Glomerular visceral epithelial cell (primary cell): ENCODE results near the gene SIM2.

Source experiments
- DNase-seq: peaks from one replicate; pipeline ENCODE4 v3.0.0-alpha.2; 2016; ENCODE audit errors: extremely low spot score

SIM2 gene

DNA sequence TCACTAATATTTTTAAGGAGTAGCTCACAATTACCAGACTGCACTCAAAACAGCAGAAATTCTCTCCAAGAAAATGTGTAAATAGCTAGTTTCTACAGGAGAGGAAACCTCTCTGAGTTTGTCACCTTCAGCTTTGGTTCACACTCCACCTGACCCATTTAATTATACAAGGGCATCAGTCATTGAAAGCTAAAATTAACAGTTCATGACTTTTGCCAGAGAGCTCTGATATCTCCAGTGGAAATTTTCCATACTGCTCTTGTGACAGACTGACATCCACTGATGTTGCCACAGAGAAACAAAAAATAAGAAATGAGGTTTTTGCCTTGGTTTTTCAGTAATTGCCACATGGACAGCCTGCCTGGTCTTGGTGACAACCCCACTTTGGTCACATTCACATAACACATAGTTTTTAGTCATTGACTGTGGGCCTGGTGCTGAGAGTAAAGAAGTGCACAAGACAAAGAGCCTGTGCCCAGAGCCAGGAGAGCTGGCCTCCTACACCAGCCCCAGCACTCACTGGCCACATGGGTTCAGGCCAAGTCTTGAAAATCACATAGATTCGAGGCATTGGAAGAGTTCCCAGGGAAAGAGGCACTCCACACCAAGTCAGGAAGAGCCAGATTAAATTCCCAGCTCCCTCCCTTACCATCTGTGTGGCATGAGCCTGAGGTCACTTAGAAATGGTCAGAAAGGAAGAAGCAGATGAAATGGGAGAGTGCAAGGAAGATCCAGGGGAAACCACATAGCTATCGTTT is 13.8 kb upstream of the SIM2 start:
- DNase-seq: no peak

DNA sequence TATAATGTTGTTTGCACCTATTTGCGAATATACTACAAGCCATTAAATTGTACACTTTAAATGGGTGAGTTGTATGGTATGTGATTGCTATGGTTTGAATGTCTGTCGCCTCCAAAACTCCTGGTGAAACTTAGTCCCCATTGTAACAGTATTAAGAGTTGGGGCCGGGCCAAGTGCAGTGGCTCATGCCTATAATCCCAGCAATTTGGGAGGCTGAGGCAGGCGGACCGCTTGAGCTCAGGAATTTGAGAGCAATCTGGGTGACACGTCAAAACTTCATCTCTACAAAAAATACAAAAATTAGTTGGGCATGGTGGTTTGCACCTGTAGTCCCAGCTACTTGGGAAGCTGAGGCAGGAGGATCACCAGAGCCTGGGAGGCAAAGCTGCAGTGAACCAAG is 12.0 kb upstream of the SIM2 start:
- DNase-seq: no peak

DNA sequence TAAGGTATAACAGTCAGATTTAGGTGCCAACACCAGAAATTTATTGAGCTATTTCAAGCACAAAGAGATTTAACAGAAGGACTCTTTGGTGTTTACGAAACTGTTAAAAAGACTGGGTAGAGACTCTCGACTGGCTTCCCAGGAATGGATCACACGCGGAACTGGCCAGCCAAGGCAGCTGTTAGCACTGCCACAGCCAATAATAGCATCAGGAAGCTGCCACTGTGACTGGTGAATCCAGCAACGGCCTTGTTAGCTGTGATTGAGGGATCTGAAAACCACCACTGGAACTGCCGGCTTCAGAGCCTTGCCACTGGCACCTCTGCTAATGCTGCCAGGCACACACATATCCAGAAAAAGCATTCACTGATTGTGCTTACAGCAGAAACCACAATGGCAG is 10.6 kb upstream of the SIM2 start:
- DNase-seq: no peak

DNA sequence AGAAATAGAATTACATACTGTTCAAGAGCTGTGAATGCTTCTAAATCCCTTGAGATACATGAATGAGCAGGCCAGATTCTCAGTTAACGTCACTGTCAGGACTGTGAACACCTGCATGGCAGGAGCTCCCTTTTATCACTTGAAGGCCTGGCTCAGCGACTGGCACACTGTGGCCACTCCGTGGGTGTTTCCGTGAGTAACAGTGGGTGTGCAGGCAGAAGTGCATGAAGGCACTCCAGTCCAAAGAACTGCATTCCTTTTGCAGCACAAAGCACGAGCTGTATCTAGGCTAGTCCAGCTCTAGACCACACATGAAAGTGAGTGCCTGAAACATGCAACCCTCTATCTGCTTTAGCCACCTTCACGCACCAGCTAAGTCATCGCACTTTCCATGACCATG is 9.6 kb upstream of the SIM2 start:
- no peak for DNase-seq

DNA sequence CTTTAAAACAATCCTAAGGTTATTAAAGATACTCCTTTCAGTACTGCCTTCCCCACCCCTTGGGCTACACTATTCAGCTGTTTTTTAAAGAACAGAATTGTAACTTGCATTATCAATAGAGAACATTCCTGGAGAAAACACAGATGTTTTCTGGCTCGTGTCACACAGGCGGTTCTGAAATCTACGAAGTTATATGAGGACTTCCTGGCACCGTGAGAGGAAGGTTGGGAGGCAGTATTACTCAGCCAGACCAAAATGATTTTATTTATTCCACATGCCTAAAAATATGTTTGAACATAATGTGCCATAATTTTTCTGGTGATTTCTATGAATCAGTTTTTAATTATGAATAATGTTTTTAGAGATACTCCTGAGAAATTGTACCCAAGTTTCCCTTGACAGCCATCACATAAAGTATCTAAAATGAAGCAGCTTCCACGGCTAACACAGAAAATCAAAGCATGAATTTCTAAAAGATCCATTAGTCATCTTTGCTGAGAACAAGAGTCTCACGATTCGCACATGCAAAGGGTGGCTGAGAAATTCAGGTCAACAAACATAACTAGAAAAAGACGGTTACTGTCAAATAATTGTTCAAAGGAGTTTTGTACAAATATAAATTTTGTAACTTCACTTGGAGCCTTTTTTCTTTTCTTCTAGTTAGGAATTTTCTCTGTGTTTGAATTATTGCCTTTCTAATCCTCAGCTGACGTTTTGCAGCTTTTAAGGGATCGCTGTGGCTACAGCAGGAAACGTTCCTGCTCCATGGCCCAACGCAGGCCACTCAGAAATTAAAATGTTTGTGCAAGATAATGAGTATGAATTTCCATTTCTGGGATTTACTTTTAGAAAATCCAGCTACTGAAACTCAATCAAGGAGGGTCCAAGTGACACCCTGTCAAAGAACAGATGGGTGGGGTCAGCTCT is 8.0 kb upstream of the SIM2 start:
- DNase-seq: no peak

DNA sequence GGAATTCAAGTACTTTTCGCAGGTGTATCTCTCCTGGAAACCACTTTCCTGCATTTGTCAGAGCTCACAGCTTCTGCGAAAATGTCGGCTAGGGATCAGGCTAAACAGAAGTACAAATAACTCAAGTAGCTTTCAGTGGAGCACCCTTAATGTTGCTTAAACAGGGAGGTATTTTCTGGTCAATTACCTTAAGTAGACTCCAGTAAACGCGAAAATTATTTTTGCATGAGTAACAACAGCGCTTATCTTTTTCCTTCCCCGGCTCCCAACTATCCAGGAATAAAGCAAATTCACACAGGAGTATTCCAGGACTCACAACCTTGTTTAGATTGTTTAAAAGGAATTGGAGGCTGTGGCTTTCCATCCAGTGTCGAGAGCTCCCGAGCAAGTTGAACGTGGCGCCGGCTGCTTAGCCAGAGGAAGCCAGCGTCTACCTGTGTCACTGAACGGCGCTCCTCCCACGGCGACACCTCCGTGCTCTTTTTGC is 7.3 kb upstream of the SIM2 start:
- DNase-seq: no peak

DNA sequence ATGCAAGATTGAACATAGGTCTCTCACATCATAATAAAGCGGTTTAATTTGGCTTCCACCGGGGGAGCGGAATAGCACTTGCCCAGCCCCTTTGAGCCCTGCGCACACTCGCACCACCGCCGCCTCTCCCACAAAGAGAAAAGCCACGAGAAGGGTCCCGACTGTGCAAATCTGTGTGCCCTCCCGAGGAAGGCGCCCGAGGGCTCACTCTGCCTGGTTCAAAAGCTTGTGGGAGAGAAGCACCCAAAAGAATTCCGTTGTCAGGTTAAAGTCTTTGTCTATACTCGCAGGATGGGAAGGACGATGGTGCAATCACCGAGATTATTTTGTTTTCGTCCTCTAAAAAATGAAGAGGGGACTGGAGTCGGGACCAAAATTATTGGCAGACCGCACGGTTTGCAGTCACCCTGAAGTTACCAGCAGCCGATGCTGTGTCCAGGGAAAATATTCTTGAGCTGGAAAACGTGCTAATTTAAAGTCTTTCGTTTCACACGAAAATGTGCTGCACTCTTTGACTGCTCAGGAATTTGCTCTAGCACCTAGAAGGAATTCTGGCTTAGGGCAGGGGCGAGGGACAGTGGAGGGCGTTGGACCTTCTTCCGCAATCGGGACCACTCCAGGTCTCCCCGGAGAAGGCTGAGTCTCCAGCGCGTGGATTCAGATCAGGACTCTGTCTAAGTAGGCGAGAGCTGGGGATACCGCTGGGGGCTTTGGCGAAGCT is 6.6 kb upstream of the SIM2 start:
- DNase-seq: no peak

DNA sequence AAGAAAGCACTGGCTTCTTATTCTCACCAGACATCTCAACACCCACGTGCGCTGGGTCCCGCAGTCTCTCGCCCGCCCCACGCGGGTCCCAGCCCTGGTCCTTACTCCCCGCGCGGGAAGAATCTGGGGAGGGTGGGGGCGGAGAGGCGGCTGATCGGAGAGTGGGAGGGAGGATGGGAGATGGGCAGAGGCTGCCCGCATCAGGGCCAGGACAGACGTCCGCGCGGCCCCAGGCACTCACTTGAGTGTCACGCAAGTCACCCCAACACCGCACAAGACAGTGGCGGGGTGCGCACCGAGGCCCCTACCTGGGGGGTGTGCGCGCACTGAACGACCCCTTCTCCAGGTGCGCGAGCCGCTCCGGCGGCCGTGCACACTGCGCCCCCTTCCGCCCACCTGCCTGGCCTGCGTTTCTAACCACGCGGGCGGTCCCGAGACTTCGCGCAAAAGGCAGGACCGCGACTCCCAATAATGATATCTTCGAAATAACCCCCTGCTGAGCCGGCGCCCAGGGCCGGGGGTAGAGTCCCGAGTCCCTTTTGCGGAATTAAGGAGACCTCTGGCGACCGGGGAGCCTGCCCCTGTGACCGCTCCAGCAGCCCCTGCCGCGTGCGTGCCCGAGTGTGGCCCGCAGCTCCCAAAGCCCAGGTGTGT is 6.0 kb upstream of the SIM2 start:
- DNase-seq: no peak

DNA sequence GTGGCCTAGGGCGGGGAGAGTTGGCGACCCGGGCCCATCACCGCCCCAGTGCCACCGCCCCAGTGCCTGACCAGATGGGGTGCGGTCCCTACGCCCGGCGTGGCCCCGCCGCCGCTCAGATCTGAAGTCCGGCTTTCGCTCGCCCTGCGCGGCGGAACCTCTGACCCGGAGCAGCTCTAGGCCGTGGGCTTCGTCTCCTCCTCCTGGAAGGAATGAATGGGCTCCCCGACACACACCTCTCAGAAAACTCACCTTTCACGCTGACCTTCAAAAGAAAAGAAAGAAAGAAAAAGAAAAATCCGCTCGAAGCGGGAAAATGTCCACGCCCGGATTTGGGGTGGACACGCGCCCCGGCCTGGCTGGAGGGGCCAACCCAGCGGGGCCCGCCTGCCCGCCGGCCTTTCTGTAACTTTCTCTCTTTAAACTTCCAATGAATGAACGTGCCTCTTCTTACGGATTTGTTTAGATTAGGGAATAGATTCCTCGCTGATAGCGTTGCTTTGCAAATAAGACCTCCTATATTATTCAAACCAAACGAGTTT is 5.4 kb upstream of the SIM2 start:
- no peak for DNase-seq

DNA sequence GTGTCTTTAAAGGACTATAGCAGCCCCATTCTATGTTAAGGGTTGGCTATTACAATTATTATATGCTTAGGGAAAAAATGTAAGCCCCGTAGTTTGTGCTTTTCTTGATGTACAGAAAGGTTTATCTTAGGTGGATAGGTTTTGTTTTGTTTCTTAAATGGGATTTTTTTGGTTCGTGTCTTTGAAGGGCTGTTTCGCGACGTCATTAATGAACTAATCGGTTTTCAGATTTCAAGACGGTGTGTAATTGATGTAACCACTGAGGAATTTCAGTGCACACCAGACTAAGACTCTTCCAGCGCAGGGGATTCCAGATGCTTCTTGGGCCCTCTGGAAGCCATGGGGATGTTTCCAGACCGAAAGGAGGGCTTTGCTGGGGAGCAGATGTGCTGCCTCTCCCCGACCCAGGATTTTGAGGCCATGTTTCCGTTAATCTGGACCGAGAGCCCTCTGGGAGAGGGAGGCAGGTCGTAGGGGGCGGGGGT is 4.8 kb upstream of the SIM2 start:
- DNase-seq: peak; percentile 78

DNA sequence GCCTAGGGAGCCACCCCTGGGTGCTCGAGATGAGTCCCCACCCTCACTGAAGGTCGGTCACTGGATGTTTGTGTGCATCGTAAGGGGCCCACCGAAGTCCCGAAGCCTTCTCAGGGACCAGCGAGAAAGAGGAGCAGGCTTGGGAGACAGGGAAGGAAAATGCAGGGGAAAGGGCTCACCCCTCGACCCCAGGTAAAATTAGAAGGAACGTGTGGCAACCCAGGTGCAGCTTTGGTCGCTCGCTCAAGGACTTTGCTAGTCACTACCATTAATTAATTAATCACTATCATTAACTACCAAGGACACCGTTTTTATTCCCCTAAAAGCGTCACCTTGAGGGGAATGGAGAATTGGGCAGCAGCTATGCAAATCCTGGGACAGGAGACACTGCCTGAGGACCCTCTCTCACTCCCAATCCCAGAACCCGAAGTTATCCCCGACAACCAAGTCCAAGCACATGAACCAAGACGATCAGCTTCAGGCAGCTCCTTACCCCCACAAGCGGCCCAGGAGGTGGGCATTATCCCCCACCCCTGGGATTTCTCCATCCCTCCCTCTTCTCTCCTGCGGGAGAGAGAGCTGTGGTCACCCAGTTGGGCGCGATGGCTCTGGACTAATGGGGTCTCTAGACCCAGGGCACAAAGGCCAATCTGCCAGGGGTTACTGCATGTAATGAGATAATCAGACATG is 4.2 kb upstream of the SIM2 start:
- DNase-seq: no peak

DNA sequence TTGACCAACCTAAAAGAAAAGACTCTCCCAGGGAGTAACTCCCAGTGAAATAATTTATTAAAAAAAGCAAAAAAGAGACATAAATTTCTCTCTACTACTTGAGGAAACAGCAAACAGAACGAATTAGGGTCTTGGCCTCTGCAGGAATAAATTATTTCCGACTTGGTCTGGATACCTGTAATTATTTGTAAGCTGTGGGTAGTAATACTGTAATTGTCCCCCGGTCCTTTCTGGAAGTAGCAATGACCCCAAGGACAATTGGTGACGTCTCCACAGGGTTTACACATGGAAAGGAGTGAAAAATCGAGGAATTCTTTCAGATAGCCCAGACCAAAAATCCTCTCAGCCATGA is 3.7 kb upstream of the SIM2 start:
- no peak for DNase-seq

DNA sequence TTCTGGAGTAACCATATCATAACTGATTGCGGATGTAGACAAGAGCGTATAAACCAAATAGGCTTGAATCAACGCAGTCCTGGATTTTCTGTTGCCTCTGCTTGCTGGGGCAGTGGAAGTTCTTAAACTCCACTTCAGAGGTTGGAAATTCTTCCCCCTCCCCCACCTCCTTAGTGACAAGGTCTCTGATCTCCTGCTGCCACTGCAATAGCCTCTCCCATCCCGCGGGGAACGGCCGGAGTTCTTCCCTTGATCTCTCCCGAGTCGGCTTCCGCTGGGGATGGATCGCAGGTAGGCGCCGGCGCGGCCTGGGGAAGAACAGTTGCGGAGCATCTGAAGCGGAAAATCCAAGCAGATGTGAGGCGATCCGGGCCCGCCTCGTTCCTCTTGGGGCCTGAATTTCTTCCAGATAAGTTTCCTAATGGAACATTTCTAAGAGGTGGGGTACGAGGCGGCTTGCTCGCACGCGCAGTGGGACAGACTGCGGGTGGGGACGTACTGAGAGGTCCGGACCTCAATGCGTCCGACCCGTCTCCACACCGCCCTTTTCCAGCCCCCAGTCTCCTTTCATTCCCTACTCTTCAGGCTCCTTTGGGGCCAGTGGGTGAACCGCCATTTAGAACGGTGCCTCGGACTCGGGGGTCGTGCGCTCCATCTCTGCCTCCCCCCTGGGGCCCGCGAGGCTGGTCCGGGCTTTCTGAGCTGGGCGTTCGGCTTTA is 3.1 kb upstream of the SIM2 start:
- no peak for DNase-seq

DNA sequence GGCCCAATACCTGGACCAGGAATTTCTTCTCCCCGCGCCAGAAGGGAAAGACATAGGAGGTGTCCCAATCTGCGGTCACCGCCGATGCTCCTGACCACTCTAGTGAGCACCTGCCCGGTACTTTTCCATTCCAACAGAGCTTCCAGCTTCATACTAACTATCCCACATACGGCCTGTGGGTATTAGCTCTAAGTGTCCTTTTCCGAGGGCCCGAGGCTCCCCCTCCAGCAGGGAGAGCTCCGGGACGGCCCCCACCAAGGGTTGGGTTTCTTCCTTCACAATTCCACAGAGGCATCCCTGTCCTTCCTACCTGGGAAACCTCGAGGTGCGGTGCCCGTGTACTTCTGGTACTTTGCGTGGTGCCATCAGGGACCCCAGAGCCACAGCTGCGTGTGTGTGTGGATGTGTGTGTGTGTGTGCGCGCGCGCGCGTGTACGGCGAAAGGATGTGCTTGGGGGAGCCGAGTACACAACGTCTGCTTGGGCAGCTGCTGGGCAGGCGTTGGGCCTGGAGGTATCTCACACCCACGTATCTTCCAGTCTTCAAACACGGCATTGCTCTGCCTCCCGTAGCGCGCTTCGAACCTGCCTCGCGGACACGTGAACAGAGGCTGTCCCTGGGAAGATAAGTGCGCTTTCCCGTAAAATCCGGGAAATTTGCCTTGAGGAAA is 2.4 kb upstream of the SIM2 start:
- DNase-seq: no peak

DNA sequence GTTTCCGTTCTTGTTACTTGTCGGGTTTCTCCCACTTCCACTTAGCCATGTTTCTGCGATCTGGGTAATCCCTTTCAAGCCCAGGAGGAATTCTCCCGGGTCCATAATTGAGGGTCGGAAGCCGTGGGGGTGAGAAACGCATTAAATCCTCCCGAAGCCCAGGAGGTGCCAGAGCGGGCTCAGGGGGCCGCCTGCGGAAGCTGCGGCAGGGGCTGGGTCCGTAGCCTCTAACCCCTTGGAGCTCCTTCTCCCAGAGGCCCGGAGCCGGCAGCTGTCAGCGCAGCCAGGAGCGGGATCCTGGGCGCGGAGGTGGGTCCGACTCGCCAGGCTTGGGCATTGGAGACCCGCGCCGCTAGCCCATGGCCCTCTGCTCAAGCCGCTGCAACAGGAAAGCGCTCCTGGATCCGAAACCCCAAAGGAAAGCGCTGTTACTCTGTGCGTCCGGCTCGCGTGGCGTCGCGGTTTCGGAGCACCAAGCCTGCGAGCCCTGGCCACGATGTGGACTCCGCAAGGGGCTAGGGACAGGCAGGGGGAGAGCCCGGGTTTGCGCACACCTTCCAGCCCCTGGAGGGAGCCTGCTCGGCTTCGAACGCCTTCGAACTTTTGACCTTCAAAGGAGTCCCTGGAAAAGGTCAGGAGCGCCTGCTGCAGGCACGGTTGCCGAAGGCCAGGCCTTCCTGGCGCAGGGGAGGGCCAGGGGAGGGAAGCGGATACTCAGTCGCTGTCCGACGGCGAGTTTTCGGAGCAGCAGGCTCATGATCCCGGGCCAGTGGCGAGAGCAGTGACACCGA is 1.7 kb upstream of the SIM2 start:
- DNase-seq: no peak

DNA sequence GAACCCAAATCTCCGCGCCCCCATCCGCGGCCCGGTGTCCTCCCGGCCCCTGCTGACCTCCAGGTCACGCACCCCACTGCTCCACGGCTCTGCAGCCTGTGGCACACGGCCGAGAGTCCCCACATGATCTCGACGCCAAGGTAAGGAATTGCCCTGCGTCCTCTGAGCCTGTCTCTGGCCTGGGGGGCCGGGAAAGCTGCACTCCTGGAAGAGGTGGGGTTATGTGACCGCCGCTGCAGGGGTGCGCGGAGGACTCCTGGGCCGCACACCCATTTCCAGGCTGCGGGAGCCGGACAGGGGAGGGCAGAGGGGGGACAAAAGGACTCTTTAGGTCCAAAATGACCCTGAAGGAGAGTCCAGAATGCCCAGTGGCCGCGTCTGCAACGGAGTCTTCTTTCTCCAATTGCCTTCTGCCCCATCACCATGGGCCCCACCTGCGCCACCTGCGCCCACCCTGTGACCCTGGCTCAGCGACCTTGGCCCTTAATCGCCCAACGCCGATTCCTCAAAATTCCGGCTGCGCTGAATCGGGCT is 997 bp upstream of the SIM2 start:
- no peak for DNase-seq

DNA sequence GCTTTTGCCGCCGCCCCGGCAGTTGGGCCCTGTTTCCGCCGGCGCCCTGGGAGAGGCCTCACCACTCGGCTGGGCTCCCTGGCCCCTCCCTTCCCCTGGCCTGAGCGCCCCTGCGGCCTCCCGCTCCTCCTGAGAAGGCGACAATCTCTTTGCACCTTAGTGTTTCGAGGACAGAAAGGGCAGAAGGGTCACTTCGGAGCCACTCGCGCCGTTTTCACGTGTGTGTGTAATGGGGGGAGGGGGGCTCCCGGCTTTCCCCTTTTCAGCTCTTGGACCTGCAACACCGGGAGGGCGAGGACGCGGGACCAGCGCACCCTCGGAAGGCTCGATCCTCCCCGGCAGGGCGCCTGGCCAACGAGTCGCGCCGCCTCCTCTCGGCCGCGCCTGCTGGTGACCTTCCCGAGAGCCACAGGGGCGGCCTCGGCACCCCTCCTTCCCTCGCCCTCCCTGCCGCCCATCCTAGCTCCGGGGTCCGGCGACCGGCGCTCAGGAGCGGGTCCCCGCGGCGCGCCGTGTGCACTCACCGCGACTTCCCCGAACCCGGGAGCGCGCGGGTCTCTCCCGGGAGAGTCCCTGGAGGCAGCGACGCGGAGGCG is 432 bp upstream of the SIM2 start:
- peak; percentile 78 for DNase-seq
